IMR-90 (cell line): ENCODE measurements around the gene NDUFS7.

Experiments
- CEBPB ChIP-seq: IDR thresholded peaks from 2 replicates; pipeline ENCODE4 v1.6.1; 2012; ENCODE audit warnings: low read depth, low read length, improper control_type of control experiment
- CTCF ChIP-seq: conservative IDR thresholded peaks from 2 replicates; pipeline ENCODE4 v1.5.1; 2012; ENCODE audit warnings: mild to moderate bottlenecking, low read depth, low read length, improper control_type of control experiment
- ELK1 ChIP-seq: fragments of 150-350 bp; IDR thresholded peaks from 2 replicates; pipeline ENCODE4 v1.6.1; 2016; ENCODE audit warnings: low read depth, mild to moderate bottlenecking, low read length, moderate library complexity, borderline replicate concordance
- MXI1 ChIP-seq: IDR thresholded peaks from 2 replicates; pipeline ENCODE4 v1.6.1; 2012; ENCODE audit warnings: low read depth, mild to moderate bottlenecking, low read length, moderate library complexity, borderline replicate concordance
- POLR2A ChIP-seq: IDR thresholded peaks from 2 replicates; pipeline ENCODE4 v1.6.1; 2012; ENCODE audit warnings: mild to moderate bottlenecking, low read depth, low read length
- RAD21 ChIP-seq: IDR thresholded peaks from 2 replicates; pipeline ENCODE4 v1.6.1; 2012; ENCODE audit warnings: low read length, improper control_type of control experiment
- RCOR1 ChIP-seq: IDR thresholded peaks from 2 replicates; pipeline ENCODE4 v1.6.1; 2012; ENCODE audit warnings: mild to moderate bottlenecking, low read length, improper control_type of control experiment; ENCODE audit not compliant: insufficient replicate concordance
- SMC3 ChIP-seq: fragments of 150-350 bp; IDR thresholded peaks from 2 replicates; pipeline ENCODE4 v1.6.1; 2016; ENCODE audit warnings: low read depth, mild to moderate bottlenecking, antibody characterized with exemption, low read length, moderate library complexity

- TF ChIP-seq MXI1 (no peak), CTCF (no peak), CEBPB (no peak), ELK1 (no peak), RCOR1 (no peak), SMC3 (no peak), RAD21 (no peak), POLR2A (no peak)
Observed at GRCh38 chr19:1424192-1424955, 40.7 kb downstream of the NDUFS7 start.
